ENCODE measurements around the gene COMTD1. TPM values are rescaled to one million over a fixed set of nuclear protein-coding genes. Genes with fewer than 3 reads are reported as not detected.

Gene COMTD1
- total and polyA plus RNA-seq, 2 donors (not counting 3 experiments of a cell fraction or from before 2014, with no cell fraction given) = 18.4 to 18.6 TPM

GRCh38 chr10:75240329-75241076, 4.7 kb upstream of the COMTD1 start:
- intact Hi-C loops (cut with micrococcal nuclease) (no loop called here), dilution Hi-C loops (cut with MboI; ENCODE audit: extremely low pct_ligation_motif_present, low sequenced_read_pairs) (no loop called here)
- Histone ChIP-seq H4K20me1 (replicated peaks; ENCODE audit: control insufficient read depth, extremely low read depth, insufficient read depth, low read length) (no peaks in the 10 kb centered on the region), H3K4me3 (replicated peaks in 1 of 3; ENCODE audit: insufficient read depth in 1 of 3, low read depth in 1 of 3, low read length in 3 of 3) (no peak overlapping the region), H2AFZ (ENCODE audit: low read depth, low read length) (no peak overlapping the region), H3K9me1 (replicated peaks; ENCODE audit: control insufficient read depth, extremely low read depth, insufficient read depth, low read length) (no peaks in the 10 kb centered on the region), H3K27me3 (ENCODE audit: control insufficient read depth in 2 of 2, insufficient read depth in 2 of 2, low read length in 2 of 2) (no peaks in the 10 kb centered on the region), H3K4me2 (ENCODE audit: insufficient read depth, low read length) (no peak overlapping the region), H3K27ac (ENCODE audit: insufficient read depth, low read depth, low read length) (no peak overlapping the region), H3K4me1 (ENCODE audit: control insufficient read depth, extremely low read depth, insufficient read depth, low read length) (no peaks in the 10 kb centered on the region), H3K79me2 (ENCODE audit: control insufficient read depth, insufficient read depth, low read length) (no peaks in the 10 kb centered on the region), H3K9me3 (replicated peaks; ENCODE audit: control insufficient read depth, insufficient read depth, low read length) (no peaks in the 10 kb centered on the region), H3K9ac (replicated peaks; ENCODE audit: extremely low read depth, insufficient read depth, low read length) (no peak overlapping the region), H3K36me3 (ENCODE audit: control insufficient read depth in 2 of 2, extremely low read depth in 1 of 2, insufficient read depth in 2 of 2, low read length in 2 of 2) (no peaks in the 10 kb centered on the region)
- BruUV-seq (replicated peaks) = no TSS peak
- TF ChIP-seq POLR2A (IDR thresholded peaks at IDR 0.05; ENCODE audit: low read depth, low read length) (no peak), GATA2 (IDR thresholded peaks at IDR 0.05; ENCODE audit: insufficient read depth, insufficient read length, low read depth, low read length) (no peak), MYC (IDR thresholded peaks at IDR 0.05; ENCODE audit: low read depth, low read length) (no peak), FOS (IDR thresholded peaks at IDR 0.05; ENCODE audit: borderline replicate concordance, insufficient read depth, low read length) (no peak), JUN (IDR thresholded peaks at IDR 0.05; ENCODE audit: borderline replicate concordance, insufficient read depth, insufficient read length, low read depth) (no peak), EZH2 (IDR thresholded peaks at IDR 0.05; ENCODE audit: borderline replicate concordance, low read depth, low read length, severe bottlenecking) (no peak), POLR2AphosphoS5 (IDR thresholded peaks at IDR 0.05; ENCODE audit: insufficient read depth, low read depth, low read length) (no peak), MAX (IDR thresholded peaks at IDR 0.05; ENCODE audit: insufficient read depth, insufficient read length) (no peak)
- TF ChIP-seq, protein P1, sequence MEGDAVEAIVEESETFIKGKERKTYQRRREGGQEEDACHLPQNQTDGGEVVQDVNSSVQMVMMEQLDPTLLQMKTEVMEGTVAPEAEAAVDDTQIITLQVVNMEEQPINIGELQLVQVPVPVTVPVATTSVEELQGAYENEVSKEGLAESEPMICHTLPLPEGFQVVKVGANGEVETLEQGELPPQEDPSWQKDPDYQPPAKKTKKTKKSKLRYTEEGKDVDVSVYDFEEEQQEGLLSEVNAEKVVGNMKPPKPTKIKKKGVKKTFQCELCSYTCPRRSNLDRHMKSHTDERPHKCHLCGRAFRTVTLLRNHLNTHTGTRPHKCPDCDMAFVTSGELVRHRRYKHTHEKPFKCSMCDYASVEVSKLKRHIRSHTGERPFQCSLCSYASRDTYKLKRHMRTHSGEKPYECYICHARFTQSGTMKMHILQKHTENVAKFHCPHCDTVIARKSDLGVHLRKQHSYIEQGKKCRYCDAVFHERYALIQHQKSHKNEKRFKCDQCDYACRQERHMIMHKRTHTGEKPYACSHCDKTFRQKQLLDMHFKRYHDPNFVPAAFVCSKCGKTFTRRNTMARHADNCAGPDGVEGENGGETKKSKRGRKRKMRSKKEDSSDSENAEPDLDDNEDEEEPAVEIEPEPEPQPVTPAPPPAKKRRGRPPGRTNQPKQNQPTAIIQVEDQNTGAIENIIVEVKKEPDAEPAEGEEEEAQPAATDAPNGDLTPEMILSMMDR (IDR thresholded peaks at IDR 0.05; ENCODE audit: extremely low read depth in 1 of 2, insufficient read depth in 1 of 2, low read depth in 1 of 2, low read length in 2 of 2) = no peak
- DNase-seq (ENCODE audit: low read depth, low spot score) = no peak
- FAIRE-seq = no peak
- POLR2A ChIA-PET = no interaction called here
- CTCF ChIA-PET = interaction anchor here (1.2 kb wide), 1 partner anchor 155 kb away, joined by 3 read pairs; no protein-coding TSS in a partner anchor
